Peyer's patch (tissue), 4 donors: Measurements from ENCODE around the gene KDM1A.

Experiments used
- CTCF ChIP-seq, 6 experiments: fragments of 450-650 bp in 4 of 6; fragments of 200-600 bp in 2 of 6; sonication (generic) in 1 of 6; IDR thresholded peaks; one replicate each; pipeline ENCODE4 v1.5.1; 2017 to 2019; ENCODE audit warnings: antibody characterized with exemption in 6 of 6, mild to moderate bottlenecking in 3 of 6, moderate library complexity in 1 of 6
- POLR2A ChIP-seq, 2 donors: fragments of 450-650 bp; IDR thresholded peaks; one replicate each; pipeline ENCODE4 v1.5.1; 2017; ENCODE audit warnings: antibody characterized with exemption in 2 of 2, mild to moderate bottlenecking in 2 of 2, moderate library complexity in 2 of 2

- TF ChIP-seq CTCF (IDR thresholded peaks at IDR 0.05) (no peak), POLR2A (IDR thresholded peaks at IDR 0.05) (no peak)
Observed at GRCh38 chr1:23091545-23091944, 72.3 kb downstream of the KDM1A start.
